C4-2B (cell line): ENCODE results near the gene C20orf144.

Experiments used
- H3K27ac ChIP-seq: fragments of 450-650 bp; 2 replicates; pipeline ENCODE4 v1.5.1; 2017
- CTCF ChIP-seq: fragments of 450-650 bp; conservative IDR thresholded peaks from 2 replicates; pipeline ENCODE4 v1.5.1; 2017; ENCODE audit warnings: mild to moderate bottlenecking
- ZFX ChIP-seq: fragments of 450-650 bp; IDR thresholded peaks from 2 replicates; pipeline ENCODE4 v1.6.1; 2017

The C20orf144 gene

GRCh38 chr20:33662172-33662571 lies at the start of gene C20orf144:
TSS of gene C20orf144 (plus strand) at chr20:33662327. CDS start at chr20:33662346, 19 bp downstream.
- peak within 1 kb of the TSS; percentile 97 for H3K27ac ChIP-seq
- no peak for TF ChIP-seq ZFX
- TF ChIP-seq CTCF = no peak

- TF ChIP-seq CTCF (no peak), ZFX (no peak)
- H3K27ac ChIP-seq = no peak overlapping the region
Measured at GRCh38 chr20:33621717-33622400, 40.3 kb upstream of the C20orf144 start.

DNA sequence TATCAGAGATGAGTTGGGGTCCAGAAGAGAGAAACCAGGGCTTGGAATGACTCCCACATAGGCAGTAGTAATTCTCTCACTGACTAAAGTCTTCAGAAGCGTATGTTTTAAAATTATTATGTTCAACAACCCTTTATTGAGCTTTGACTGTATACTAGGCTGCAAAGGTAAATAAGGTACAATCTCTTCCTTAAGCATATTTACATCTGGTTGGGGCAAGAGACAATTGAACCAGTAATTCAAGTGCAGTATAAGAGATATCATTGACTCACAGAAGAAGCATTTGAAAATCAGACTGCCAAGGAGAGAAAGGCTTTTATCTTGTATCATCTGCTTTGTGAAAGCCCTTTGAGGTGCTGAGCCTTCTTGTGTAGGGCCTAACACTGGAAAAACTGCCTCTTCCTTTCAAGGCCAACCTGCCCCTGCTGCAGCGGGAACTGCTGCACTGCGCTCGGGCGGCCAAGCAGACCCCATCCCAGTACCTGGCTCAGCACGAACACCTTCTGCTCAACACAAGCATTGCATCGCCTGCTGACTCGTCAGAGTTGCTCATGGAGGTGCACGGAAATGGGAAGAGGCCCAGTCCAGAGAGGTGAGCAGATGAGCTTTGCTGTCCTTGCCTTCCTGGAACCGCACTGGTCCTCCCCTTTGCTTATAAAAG lies 39.3 kb upstream of the C20orf144 start:
- TF ChIP-seq CTCF = no peak
- TF ChIP-seq ZFX = no peak

DNA sequence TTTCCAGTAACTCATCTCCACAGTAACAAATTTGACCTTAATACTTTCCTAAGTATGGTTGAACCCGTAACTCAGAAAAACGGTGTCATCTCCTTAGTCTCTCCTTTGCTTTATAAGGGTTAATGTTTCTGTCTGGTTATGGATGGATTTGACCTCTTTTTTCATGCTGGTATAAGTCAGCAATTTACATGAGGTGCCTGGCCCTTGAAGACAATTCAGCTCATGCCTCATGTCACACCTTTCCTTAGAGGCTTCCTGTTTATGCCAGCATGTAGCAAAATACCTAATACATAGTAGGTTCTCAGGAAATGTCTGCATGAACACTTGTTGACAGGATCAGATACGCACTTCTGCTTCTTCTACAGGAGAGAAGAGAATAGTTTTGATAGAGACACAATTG lies 37.7 kb upstream of the C20orf144 start:
- H3K27ac ChIP-seq = no peak overlapping the region
- TF ChIP-seq ZFX (no peak), CTCF (no peak)

More for the DNA sequence above, 39.3 kb upstream of the C20orf144 start:
- no peak overlapping the region for H3K27ac ChIP-seq

DNA sequence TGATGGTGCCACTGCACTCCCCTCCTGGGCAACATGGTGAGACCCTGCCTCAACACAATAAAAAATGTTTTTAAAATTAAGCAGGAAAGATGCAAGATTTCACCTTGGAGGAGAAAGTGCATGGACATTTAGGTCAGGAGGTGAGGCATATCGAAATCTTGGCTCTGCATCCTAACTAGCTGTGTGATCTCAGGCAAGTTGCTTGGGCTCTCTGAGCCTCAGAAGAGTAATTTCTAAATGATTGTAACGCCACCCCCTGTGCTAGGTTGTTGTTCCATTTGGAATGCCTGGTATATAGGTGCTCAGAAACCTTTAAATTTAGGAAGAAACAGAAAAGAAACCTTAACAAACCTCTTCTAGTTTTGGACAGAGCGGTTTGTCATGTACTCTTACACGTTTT lies 35.9 kb upstream of the C20orf144 start:
- TF ChIP-seq CTCF (no peak), ZFX (no peak)

DNA sequence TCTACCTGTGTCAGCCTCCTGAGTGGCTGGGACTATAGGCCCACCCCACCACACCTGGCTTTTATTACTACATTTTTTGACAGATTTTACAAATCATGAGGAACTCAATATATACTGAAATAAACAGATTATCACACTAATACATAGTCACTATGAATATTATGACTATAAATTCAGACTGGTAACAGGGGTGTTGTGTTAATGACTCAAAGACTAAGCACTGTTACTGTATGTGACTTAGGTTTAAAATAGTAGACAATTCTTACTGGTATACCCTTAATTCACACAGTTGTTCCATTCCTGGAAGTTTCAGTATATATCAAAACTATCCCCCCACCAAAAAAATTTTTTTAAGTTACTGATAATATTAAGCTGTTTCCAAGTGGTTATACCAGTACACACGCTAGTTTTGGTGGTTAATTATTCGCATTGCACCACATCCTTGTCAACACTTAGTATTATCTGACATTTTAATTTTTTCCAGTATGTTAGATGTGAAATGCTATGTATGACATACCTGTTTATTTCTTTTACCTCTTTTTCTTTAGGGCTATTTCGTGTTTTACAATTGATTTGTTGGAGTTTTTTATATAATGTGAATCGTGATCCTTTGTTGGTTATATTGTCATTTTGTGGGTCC lies 34.4 kb upstream of the C20orf144 start:
- no peak for TF ChIP-seq ZFX
- no peak for TF ChIP-seq CTCF
- no peak overlapping the region for H3K27ac ChIP-seq

More for the DNA sequence above, 35.9 kb upstream of the C20orf144 start:
- no peak overlapping the region for H3K27ac ChIP-seq

DNA sequence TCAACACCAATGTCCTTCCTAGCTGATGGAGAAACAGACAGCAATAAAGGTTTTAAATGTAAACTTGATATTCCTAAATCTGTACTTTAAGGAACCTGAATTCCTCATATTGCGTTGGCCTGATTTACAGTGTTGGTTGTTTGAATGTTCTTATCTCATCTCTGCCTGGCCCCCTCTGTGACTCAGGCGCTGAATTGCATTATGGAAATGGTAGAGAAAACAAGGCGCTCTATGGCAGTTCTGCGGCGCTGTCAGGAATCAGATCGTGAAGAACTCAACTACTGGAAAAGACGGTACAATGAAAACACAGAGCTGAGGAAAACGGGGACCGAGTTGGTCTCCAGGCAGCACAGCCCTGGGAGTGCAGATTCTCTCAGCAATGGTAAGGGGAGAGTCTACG lies 32.6 kb upstream of the C20orf144 start:
- H3K27ac ChIP-seq = no peak overlapping the region
- TF ChIP-seq CTCF = no peak
